NB4 (cell line): Measurements from ENCODE around the gene PRIM1.

Source experiments
- MAX ChIP-seq: IDR thresholded peaks from 2 replicates; pipeline ENCODE4 v1.6.1; 2011; ENCODE audit warnings: low read depth, low read length
- POLR2A ChIP-seq: IDR thresholded peaks from 2 replicates; pipeline ENCODE4 v1.6.1; 2011; ENCODE audit warnings: mild to moderate bottlenecking; ENCODE audit not compliant: insufficient read length; ENCODE audit errors: extremely low read depth
- TF ChIP-seq, protein P1 (sequence below): IDR thresholded peaks from one replicate; pipeline ENCODE4 v1.5.1; 2012; ENCODE audit warnings: low read depth, low read length

GRCh38 chr12:56724972-56725722, 27.0 kb downstream of the PRIM1 start, which contains the start of gene NACA:
- TF ChIP-seq, protein P1, sequence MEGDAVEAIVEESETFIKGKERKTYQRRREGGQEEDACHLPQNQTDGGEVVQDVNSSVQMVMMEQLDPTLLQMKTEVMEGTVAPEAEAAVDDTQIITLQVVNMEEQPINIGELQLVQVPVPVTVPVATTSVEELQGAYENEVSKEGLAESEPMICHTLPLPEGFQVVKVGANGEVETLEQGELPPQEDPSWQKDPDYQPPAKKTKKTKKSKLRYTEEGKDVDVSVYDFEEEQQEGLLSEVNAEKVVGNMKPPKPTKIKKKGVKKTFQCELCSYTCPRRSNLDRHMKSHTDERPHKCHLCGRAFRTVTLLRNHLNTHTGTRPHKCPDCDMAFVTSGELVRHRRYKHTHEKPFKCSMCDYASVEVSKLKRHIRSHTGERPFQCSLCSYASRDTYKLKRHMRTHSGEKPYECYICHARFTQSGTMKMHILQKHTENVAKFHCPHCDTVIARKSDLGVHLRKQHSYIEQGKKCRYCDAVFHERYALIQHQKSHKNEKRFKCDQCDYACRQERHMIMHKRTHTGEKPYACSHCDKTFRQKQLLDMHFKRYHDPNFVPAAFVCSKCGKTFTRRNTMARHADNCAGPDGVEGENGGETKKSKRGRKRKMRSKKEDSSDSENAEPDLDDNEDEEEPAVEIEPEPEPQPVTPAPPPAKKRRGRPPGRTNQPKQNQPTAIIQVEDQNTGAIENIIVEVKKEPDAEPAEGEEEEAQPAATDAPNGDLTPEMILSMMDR: no peak
- peak; percentile 92 for TF ChIP-seq POLR2A
- peak; percentile 95 for TF ChIP-seq MAX
